H9 (cell line): ENCODE results near the gene FBXW4. TPM values are rescaled to one million over a fixed set of nuclear protein-coding genes. Genes with fewer than 3 reads are reported as not detected.

ENCODE experiments used
- DNase-seq: peaks from one replicate; pipeline ENCODE4 v3.0.0-alpha.2; 2017
- H2AFZ ChIP-seq: one replicate; pipeline ENCODE4 v1.6.1; 2013; ENCODE audit warnings: mild to moderate bottlenecking, low read length, control low read depth, moderate library complexity
- H2AK5ac ChIP-seq: 2 replicates; pipeline ENCODE4 v1.6.1; 2013; ENCODE audit warnings: low read length, control low read depth, mixed read lengths; ENCODE audit not compliant: insufficient read length
- H2BK120ac ChIP-seq: one replicate; pipeline ENCODE4 v1.6.1; 2013; ENCODE audit warnings: low read depth, mild to moderate bottlenecking, low read length, control low read depth, inconsistent platforms; ENCODE audit not compliant: poor library complexity, severe bottlenecking
- H2BK12ac ChIP-seq: 2 replicates; pipeline ENCODE4 v1.6.1; 2013; ENCODE audit warnings: low read length, control low read depth, mixed read lengths, low read depth; ENCODE audit not compliant: insufficient read length
- H2BK15ac ChIP-seq: 2 replicates; pipeline ENCODE4 v1.6.1; 2013; ENCODE audit warnings: low read depth, low read length, control low read depth
- H2BK20ac ChIP-seq: one replicate; pipeline ENCODE4 v1.6.1; 2013; ENCODE audit warnings: low read depth, mild to moderate bottlenecking, low read length, control low read depth, inconsistent platforms; ENCODE audit not compliant: poor library complexity, severe bottlenecking
- H2BK5ac ChIP-seq: 2 replicates; pipeline ENCODE4 v1.6.1; 2013; ENCODE audit warnings: low read length, control low read depth, mixed read lengths; ENCODE audit not compliant: insufficient read length
- H3K14ac ChIP-seq: 2 replicates; pipeline ENCODE4 v1.6.1; 2013; ENCODE audit warnings: low read length, control low read depth; ENCODE audit not compliant: insufficient read depth
- H3K18ac ChIP-seq: 2 replicates; pipeline ENCODE4 v1.6.1; 2013; ENCODE audit warnings: low read depth, mild to moderate bottlenecking, mixed read lengths, low read length, control low read depth; ENCODE audit not compliant: insufficient read length
- H3K23ac ChIP-seq: 2 replicates; pipeline ENCODE4 v1.6.1; 2013; ENCODE audit warnings: low read length, control low read depth, mixed read lengths, low read depth; ENCODE audit not compliant: insufficient read length
- H3K23me2 ChIP-seq: 2 replicates; pipeline ENCODE4 v1.6.1; 2013; ENCODE audit warnings: low read depth, mild to moderate bottlenecking, mixed read lengths, low read length, control low read depth; ENCODE audit not compliant: insufficient read length, poor library complexity, severe bottlenecking
- H3K27ac ChIP-seq: 2 replicates; pipeline ENCODE4 v1.5.1; 2013; ENCODE audit warnings: low read length, control low read depth, mixed read lengths, low read depth; ENCODE audit not compliant: insufficient read length
- H3K27me3 ChIP-seq: 2 replicates; pipeline ENCODE4 v1.6.1; 2013; ENCODE audit warnings: low read length, control low read depth, inconsistent platforms; ENCODE audit not compliant: insufficient read depth
- H3K4ac ChIP-seq: 2 replicates; pipeline ENCODE4 v1.6.1; 2013; ENCODE audit warnings: low read depth, mild to moderate bottlenecking, control low read depth, inconsistent platforms, low read length, moderate library complexity
- H3K4me1 ChIP-seq: 2 replicates; pipeline ENCODE4 v1.6.1; 2013; ENCODE audit warnings: low read length, control low read depth, inconsistent platforms; ENCODE audit not compliant: insufficient read depth
- H3K4me2 ChIP-seq: 2 replicates; pipeline ENCODE4 v1.6.1; 2013; ENCODE audit warnings: low read length, control low read depth, mixed read lengths; ENCODE audit not compliant: insufficient read length, insufficient read depth
- H3K56ac ChIP-seq: 2 replicates; pipeline ENCODE4 v1.6.1; 2013; ENCODE audit warnings: low read depth, mild to moderate bottlenecking, mixed read lengths, low read length, control low read depth; ENCODE audit not compliant: insufficient read length
- H3K79me1 ChIP-seq: 2 replicates; pipeline ENCODE4 v1.6.1; 2013; ENCODE audit warnings: low read depth, mild to moderate bottlenecking, moderate library complexity, low read length, control low read depth, inconsistent platforms; ENCODE audit not compliant: insufficient read depth, poor library complexity, severe bottlenecking
- H3K79me2 ChIP-seq: 2 replicates; pipeline ENCODE4 v1.6.1; 2013; ENCODE audit warnings: low read length, control low read depth, inconsistent platforms; ENCODE audit not compliant: insufficient read depth
- H3K9ac ChIP-seq: 2 replicates; pipeline ENCODE4 v1.6.1; 2013; ENCODE audit warnings: low read length, control low read depth, mixed read lengths; ENCODE audit not compliant: insufficient read length; ENCODE audit errors: extremely low read depth
- H3K9me3 ChIP-seq: one replicate; pipeline ENCODE4 v1.6.1; 2013; ENCODE audit warnings: low read depth, low read length, inconsistent platforms; ENCODE audit not compliant: control insufficient read depth
- H3T11ph ChIP-seq: one replicate; pipeline ENCODE4 v1.6.1; 2013; ENCODE audit warnings: mild to moderate bottlenecking, low read length, control low read depth, inconsistent platforms
- H4K20me1 ChIP-seq: one replicate; pipeline ENCODE4 v1.6.1; 2013; ENCODE audit not compliant: control insufficient read depth, insufficient read length, insufficient read depth
- H4K5ac ChIP-seq: 2 replicates; pipeline ENCODE4 v1.6.1; 2013; ENCODE audit warnings: low read depth, mild to moderate bottlenecking, mixed read lengths, low read length, control low read depth; ENCODE audit not compliant: insufficient read length
- H4K8ac ChIP-seq: replicated peaks from 2 replicates; pipeline ENCODE4 v1.6.1; 2013; ENCODE audit warnings: low read length, control low read depth, mixed read lengths, low read depth; ENCODE audit not compliant: insufficient read length
- H4K91ac ChIP-seq: 2 replicates; pipeline ENCODE4 v1.6.1; 2013; ENCODE audit warnings: low read depth, mild to moderate bottlenecking, moderate library complexity, mixed read lengths, low read length, control low read depth; ENCODE audit not compliant: insufficient read length
- H3K27ac Mint-ChIP-seq, 3 experiments: 2 replicates in 2 of 3; 3 replicates in 1 of 3; pipeline ENCODE4 v1.8.0; 2020 to 2021; ENCODE audit warnings: mixed read lengths in 3 of 3, mild to moderate bottlenecking in 1 of 3, moderate library complexity in 1 of 3
- H3K27me3 Mint-ChIP-seq: 2 replicates; pipeline ENCODE4 v1.8.0; 2021; ENCODE audit warnings: low read depth, mild to moderate bottlenecking, moderate library complexity, mixed read lengths
- H3K36me3 Mint-ChIP-seq, 3 experiments: 2 replicates in 2 of 3; 3 replicates in 1 of 3; pipeline ENCODE4 v1.8.0; 2020 to 2021; ENCODE audit warnings: low read depth in 3 of 3, mixed read lengths in 3 of 3; ENCODE audit not compliant: insufficient read depth in 1 of 3
- H3K4me1 Mint-ChIP-seq, 2 experiments: 2 replicates each; pipeline ENCODE4 v1.8.0; 2020; ENCODE audit warnings: mixed read lengths in 2 of 2
- H3K4me3 Mint-ChIP-seq, 2 experiments: 2 replicates in 1 of 2; 3 replicates in 1 of 2; pipeline ENCODE4 v1.8.0; 2020 to 2021; ENCODE audit warnings: mild to moderate bottlenecking in 2 of 2, mixed read lengths in 2 of 2, moderate library complexity in 1 of 2
- H3K9me3 Mint-ChIP-seq, 2 experiments: 2 replicates in 1 of 2; 3 replicates in 1 of 2; pipeline ENCODE4 v1.8.0; 2020; ENCODE audit warnings: mild to moderate bottlenecking in 2 of 2, mixed read lengths in 2 of 2, moderate library complexity in 1 of 2
- WGBS: extraction: QIAGEN DNeasy Blood & Tissue Kit; methylation state at CpG from one replicate; pipeline ENCODE4 v1.1.7; 2013; ENCODE audit warnings: missing lambda C conversion rate, low lambda C conversion rate, mixed read lengths; ENCODE audit not compliant: insufficient read length; ENCODE audit errors: extremely low coverage; 5-methylcytosine and 5-hydroxymethylcytosine counted together
- total RNA-seq: library from RNA; stranded (reverse); gene quantifications from 2 replicates; pipeline ENCODE4 v1.2.1, GENCODE V29; 2021
- TF ChIP-seq, protein P1 (sequence below): fragments of 200-600 bp; sonication (generic); conservative IDR thresholded peaks from 3 replicates; pipeline ENCODE4 v1.8.0; 2021; ENCODE audit warnings: antibody characterized with exemption, mild to moderate bottlenecking

FBXW4 gene
- total RNA-seq, 1 experiment from 2014 or later = 41.6 TPM

DNA sequence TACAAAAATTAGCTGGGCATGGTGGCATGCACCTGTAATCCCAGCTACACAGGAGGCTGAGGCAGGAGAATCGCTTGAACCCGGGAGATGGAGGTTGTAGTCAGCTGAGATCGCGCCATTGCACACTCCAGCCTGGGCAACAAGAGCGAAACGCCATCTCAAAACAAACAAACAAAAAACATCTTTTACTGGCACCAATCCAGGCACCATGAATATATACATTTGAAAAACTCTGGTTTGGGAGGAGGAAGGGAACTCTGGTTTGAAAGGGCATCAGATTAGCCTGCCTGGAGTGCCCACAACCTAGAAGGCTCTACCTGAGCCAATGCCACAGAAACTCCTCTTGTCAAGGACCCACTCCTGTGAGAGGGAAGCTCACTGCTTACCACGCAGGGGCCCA, 122.8 kb downstream of the FBXW4 start:
- H2BK120ac ChIP-seq = no peak overlapping the region
- no peak overlapping the region for H3T11ph ChIP-seq
- H3K23ac ChIP-seq = no peak overlapping the region
- Mint-ChIP-seq H3K27me3 (peaks cover 67% of the 10 kb centered on the region), H3K4me3 (no peak overlapping the region), H3K4me1 (peaks cover 29 to 38% of the 10 kb centered on the region in 2 experiments), H3K27ac (no peak overlapping the region), H3K36me3 (peaks cover 3 to 8% (median 5%) of the 10 kb centered on the region in 3 experiments), H3K9me3 (peaks cover 3% of the 10 kb centered on the region in 2 experiments; a peak in 4 of 5 replicates)
- TF ChIP-seq, protein P1, sequence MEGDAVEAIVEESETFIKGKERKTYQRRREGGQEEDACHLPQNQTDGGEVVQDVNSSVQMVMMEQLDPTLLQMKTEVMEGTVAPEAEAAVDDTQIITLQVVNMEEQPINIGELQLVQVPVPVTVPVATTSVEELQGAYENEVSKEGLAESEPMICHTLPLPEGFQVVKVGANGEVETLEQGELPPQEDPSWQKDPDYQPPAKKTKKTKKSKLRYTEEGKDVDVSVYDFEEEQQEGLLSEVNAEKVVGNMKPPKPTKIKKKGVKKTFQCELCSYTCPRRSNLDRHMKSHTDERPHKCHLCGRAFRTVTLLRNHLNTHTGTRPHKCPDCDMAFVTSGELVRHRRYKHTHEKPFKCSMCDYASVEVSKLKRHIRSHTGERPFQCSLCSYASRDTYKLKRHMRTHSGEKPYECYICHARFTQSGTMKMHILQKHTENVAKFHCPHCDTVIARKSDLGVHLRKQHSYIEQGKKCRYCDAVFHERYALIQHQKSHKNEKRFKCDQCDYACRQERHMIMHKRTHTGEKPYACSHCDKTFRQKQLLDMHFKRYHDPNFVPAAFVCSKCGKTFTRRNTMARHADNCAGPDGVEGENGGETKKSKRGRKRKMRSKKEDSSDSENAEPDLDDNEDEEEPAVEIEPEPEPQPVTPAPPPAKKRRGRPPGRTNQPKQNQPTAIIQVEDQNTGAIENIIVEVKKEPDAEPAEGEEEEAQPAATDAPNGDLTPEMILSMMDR = no peak
- no peak overlapping the region for H2AK5ac ChIP-seq
- no peaks in the 10 kb centered on the region for H4K20me1 ChIP-seq
- H3K56ac ChIP-seq = no peak overlapping the region
- no peak overlapping the region for H4K5ac ChIP-seq
- no peak overlapping the region for H3K9ac ChIP-seq
- H2AFZ ChIP-seq = no peak overlapping the region
- H3K9me3 ChIP-seq = no peaks in the 10 kb centered on the region
- H3K4me1 ChIP-seq = no peaks in the 10 kb centered on the region
- no peak overlapping the region for H2BK5ac ChIP-seq
- H2BK20ac ChIP-seq = no peak overlapping the region
- H3K23me2 ChIP-seq = peaks cover 16% of the 10 kb centered on the region
- no CpG with 5 or more reads among the region's 7 CpGs for WGBS
- H3K4me2 ChIP-seq = no peak overlapping the region
- no peak overlapping the region for H3K14ac ChIP-seq
- no peak overlapping the region for H3K27ac ChIP-seq
- peaks cover 11% of the 10 kb centered on the region; the same call in 1 of the 2 replicates for H3K27me3 ChIP-seq
- no peak overlapping the region for H4K91ac ChIP-seq
- no peak overlapping the region for H4K8ac ChIP-seq
- no peak for DNase-seq
- no peaks in the 10 kb centered on the region for H3K79me1 ChIP-seq
- H3K79me2 ChIP-seq = no peaks in the 10 kb centered on the region
- H3K18ac ChIP-seq = no peak overlapping the region
- H2BK15ac ChIP-seq = no peak overlapping the region
- no peak overlapping the region for H3K4ac ChIP-seq
- H2BK12ac ChIP-seq = no peak overlapping the region
